Activated T-helper 2 cell treated with anti-CD3 and anti-CD28 coated beads, Interferon-gamma antibody, Interleukin-2, Interleukin-4, amounts not matched to agents 10 μg/mL and 5 μg/mL and 100 μg/mL, durations not matched to agents 14 hours and 24 hours and 36 hours (primary cell): Measurements from ENCODE around the gene DNAJB13. TPM values are rescaled to one million over a fixed set of nuclear protein-coding genes. Genes with fewer than 3 reads are reported as not detected.

ENCODE experiments used
- DNase-seq: peaks from one replicate; pipeline ENCODE4 v3.0.0; 2021; ENCODE audit warnings: low spot score
- H3K27ac Mint-ChIP-seq: one replicate; pipeline ENCODE4 v1.8.0; 2021; ENCODE audit warnings: mixed read lengths
- H3K27me3 Mint-ChIP-seq: one replicate; pipeline ENCODE4 v1.8.0; 2021; ENCODE audit warnings: low read depth, mixed read lengths
- H3K36me3 Mint-ChIP-seq: one replicate; pipeline ENCODE4 v1.8.0; 2021; ENCODE audit warnings: low read depth, mixed read lengths
- H3K4me1 Mint-ChIP-seq: one replicate; pipeline ENCODE4 v1.8.0; 2021; ENCODE audit warnings: low read depth, mixed read lengths
- H3K4me3 Mint-ChIP-seq: one replicate; pipeline ENCODE4 v1.8.0; 2021; ENCODE audit warnings: low read depth, mild to moderate bottlenecking, moderate library complexity, mixed read lengths
- H3K9me3 Mint-ChIP-seq: one replicate; pipeline ENCODE4 v1.8.0; 2021; ENCODE audit warnings: mixed read lengths
- intact Hi-C: fragments of 100-400 bp; cut with micrococcal nuclease; formaldehyde crosslinking; loops from one replicate; pipeline ENCODE4 v1.15.1; 2023
- total RNA-seq: library from RNA; stranded (reverse); gene quantifications from 2 replicates; pipeline ENCODE4 v1.2.3, GENCODE V29; 2022

The DNAJB13 gene
- total RNA-seq, 1 donor from 2014 or later: 0.52 TPM

DNA sequence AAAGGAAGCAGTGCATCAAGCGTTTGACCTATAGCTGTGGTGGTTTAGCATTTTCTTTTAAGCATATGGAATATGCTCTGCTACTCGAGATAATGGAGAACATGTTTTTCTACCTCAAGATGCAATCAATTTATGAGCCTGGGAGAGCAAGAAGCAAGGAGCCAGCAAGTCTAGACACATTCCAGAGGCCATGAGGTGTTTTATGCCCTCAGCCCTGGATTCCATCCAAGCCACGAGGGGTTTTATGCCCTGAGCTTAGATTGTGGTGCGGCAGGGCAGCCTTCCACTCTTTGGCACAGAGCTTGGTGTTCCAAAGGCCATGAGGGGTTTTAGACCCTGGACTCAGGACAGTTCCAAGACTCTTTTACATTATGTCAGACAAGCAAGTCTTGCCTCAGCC is 11.7 kb upstream of the DNAJB13 start:
- Mint-ChIP-seq H3K27ac (no peak overlapping the region), H3K9me3 (peaks cover 6% of the 10 kb centered on the region), H3K27me3 (no peaks in the 10 kb centered on the region), H3K4me1 (peaks cover 2% of the 10 kb centered on the region), H3K36me3 (peaks cover 17% of the 10 kb centered on the region), H3K4me3 (no peak overlapping the region)
- intact Hi-C loops: no loop called here
- no peak for DNase-seq

DNA sequence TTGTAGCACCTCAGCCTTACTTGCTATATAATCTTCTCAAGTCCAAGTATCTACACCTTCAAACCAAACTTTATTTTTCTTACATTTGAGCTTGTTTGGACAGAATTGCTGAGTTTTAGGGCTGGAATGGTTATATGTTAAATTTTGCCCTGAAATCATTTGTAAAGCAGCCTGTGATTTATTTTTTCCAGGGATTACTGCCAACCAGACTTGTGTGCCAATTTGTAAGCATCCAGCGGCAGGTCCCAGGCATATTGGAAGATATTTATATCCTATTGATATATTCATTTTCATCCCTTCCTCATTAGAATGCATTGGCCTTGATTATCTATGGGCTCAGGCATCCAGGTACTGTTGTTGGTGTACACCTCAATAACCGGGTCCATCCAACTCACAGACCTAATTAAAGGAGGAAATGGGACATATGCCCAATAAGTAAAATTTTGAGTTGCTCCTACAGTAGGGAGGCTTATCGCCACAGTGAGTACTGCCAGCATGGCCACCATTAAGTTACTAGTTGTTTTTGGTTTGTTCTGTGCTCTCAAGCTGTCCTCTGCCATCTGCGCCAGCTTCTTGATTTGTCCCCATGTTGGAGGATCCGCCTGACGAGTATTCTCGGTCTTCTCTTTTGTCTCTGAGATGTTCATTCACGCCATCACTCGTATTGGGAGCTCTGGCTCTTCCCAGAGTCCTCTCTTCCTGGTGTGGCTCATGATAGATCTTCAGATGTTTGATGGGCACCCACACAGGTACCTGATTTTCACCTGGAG is 9.8 kb upstream of the DNAJB13 start:
- H3K4me1 Mint-ChIP-seq: peaks cover 2% of the 10 kb centered on the region
- H3K36me3 Mint-ChIP-seq: peaks cover 14% of the 10 kb centered on the region
- no peak overlapping the region for H3K4me3 Mint-ChIP-seq
- no peak overlapping the region for H3K27ac Mint-ChIP-seq
- H3K27me3 Mint-ChIP-seq: no peaks in the 10 kb centered on the region
- intact Hi-C loops: no loop called here
- no peak for DNase-seq
- H3K9me3 Mint-ChIP-seq: peaks cover 6% of the 10 kb centered on the region

DNA sequence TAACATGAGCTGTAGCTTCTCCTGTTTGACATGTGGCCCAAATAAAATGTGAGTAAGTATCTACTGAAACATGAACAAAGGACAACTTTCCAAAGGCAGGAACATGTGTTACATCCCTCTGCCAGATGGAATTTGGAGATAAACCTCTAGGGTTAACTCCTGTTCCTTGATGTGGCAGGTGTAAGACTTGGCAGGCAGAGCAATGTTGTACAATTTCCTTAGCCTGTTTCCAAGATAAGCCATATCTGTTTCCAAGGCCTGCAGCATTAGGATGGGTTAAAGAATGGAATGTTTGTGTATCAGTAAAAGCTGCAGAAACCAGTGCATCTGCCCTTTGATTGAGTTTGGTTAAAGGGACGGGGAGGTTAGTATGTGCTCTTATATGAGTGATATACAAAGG is 8.8 kb upstream of the DNAJB13 start:
- Mint-ChIP-seq H3K36me3 (peaks cover 11% of the 10 kb centered on the region), H3K9me3 (peaks cover 6% of the 10 kb centered on the region), H3K27me3 (no peaks in the 10 kb centered on the region), H3K4me1 (peaks cover 2% of the 10 kb centered on the region), H3K27ac (no peak overlapping the region), H3K4me3 (no peak overlapping the region)
- intact Hi-C loops: no loop called here
- DNase-seq: no peak

DNA sequence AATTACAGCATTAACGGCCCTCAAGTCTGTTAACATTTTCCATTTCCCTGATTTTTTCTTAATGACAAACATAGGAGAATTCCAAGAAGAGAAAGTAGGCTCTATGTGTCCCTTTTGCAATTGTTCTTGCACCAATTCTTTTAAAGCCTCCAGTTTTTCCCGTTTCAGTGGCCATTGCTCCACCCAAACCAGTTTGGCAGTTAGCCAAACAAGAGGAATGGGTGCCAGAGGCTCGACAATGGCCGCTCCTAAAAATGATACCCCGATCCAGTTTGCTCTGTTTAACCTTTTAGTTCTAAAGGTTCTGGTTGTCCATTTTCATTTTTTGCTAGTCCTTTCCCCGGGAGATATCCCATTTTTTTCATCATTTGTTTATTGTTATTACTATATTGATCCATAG is 6.7 kb upstream of the DNAJB13 start:
- Mint-ChIP-seq H3K9me3 (peaks cover 6% of the 10 kb centered on the region), H3K4me3 (no peak overlapping the region), H3K27me3 (no peaks in the 10 kb centered on the region), H3K27ac (no peak overlapping the region), H3K36me3 (peaks cover 6% of the 10 kb centered on the region), H3K4me1 (no peaks in the 10 kb centered on the region)
- DNase-seq: no peak
- intact Hi-C loops: no loop called here

DNA sequence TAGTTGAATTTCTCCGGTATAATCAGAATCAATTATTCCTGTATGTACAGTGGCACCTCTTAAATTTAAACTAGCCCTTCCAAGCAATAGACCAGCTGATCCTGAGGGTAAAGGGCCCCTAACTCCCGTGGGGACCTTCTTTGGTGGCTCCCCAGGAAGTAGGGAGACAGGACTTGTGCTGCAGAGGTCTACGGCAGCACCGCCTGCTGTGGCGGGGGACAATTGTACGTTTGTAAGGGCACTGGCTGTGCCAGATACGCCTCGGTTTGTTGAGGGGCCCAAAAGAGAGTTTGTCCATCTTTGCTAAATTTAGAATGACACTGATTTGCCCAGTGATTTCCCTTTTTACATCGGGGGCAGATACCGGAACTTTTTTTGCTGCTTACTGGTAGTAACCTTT is 5.9 kb upstream of the DNAJB13 start:
- no peak overlapping the region for H3K27ac Mint-ChIP-seq
- peaks cover 6% of the 10 kb centered on the region for H3K36me3 Mint-ChIP-seq
- H3K4me1 Mint-ChIP-seq: no peaks in the 10 kb centered on the region
- no peaks in the 10 kb centered on the region for H3K27me3 Mint-ChIP-seq
- no peak for DNase-seq
- intact Hi-C loops: no loop called here
- H3K9me3 Mint-ChIP-seq: peaks cover 6% of the 10 kb centered on the region
- H3K4me3 Mint-ChIP-seq: no peak overlapping the region

DNA sequence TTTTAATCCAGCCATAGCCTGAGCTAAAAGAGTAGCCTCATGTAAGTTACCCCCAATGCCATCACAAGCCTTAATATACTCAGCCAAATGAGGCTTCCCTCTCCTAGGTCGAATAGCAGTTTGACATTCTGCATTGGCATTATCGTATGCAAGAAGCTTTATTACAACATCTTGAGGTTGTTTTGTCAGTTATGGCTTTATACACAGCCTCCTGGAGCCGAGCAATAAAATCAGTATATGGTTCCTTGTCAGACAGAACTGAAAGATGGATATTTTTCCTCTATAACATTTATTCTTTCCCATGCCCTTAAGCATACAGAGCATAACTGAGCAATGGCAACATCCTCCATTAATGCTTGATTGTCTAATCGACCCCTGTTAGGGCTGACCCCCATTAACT is 5.4 kb upstream of the DNAJB13 start:
- H3K4me3 Mint-ChIP-seq: no peak overlapping the region
- peaks cover 6% of the 10 kb centered on the region for H3K36me3 Mint-ChIP-seq
- H3K27me3 Mint-ChIP-seq: no peaks in the 10 kb centered on the region
- H3K27ac Mint-ChIP-seq: no peak overlapping the region
- H3K9me3 Mint-ChIP-seq: peaks cover 6% of the 10 kb centered on the region
- intact Hi-C loops: no loop called here
- DNase-seq: no peak
- no peaks in the 10 kb centered on the region for H3K4me1 Mint-ChIP-seq

DNA sequence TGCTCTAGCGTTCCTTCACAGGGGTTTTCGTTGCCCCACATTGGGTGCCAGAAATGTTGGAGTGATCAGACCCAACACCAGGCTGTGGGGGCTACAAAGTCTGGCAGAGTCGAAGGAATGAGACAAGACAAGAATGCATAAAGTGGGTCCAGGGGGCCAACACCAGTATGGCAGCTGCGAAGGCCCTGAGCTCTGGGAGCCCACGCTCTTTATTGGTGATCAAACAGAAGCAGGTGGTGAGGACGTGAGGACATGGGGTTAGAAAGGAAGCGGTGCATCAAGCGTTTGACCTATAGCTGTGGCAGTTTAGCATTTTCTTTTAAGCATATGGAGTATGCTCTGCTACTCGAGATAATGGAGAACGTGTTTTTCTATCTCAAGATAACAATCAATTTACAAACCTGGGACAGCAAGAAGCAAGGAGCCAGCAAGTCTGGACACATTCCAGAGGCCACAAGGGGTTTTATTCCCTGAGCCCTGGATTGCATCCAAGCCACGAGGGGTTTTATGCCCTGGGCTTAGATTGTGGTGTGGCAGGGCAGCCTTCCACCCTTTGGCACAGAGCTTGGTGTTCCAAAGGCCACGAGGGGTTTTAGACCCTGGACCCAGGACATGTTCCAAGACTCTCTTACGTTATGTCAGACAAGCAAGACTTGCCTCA is 3.9 kb upstream of the DNAJB13 start:
- Mint-ChIP-seq H3K4me3 (no peak overlapping the region), H3K4me1 (no peaks in the 10 kb centered on the region), H3K36me3 (no peaks in the 10 kb centered on the region), H3K27ac (no peak overlapping the region), H3K9me3 (no peaks in the 10 kb centered on the region), H3K27me3 (no peaks in the 10 kb centered on the region)
- intact Hi-C loops: no loop called here
- no peak for DNase-seq

DNA sequence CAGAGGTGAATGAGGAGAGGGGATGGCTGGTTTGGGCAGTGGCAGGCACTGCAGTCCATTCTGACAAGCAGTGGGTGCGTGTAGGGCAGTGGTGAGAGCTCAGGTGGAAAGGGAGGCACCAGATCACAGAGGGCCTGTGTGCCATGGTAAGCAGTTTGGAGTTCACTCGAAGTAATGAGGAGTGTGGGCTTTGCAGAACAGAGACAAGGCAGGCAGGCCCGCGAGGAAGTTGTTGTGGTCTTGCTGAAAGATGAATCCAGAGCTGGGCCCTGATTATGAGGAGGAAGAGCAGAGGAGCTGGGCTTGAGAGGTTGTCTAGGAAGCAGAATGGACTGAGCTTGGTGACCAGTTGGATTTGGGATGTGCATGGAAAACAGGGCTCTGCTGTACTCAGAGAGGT is 1.6 kb upstream of the DNAJB13 start:
- no peak overlapping the region for H3K27ac Mint-ChIP-seq
- H3K4me1 Mint-ChIP-seq: no peaks in the 10 kb centered on the region
- no peak for DNase-seq
- no peaks in the 10 kb centered on the region for H3K36me3 Mint-ChIP-seq
- H3K9me3 Mint-ChIP-seq: no peaks in the 10 kb centered on the region
- no peaks in the 10 kb centered on the region for H3K27me3 Mint-ChIP-seq
- H3K4me3 Mint-ChIP-seq: no peak overlapping the region
- intact Hi-C loops: no loop called here

DNA sequence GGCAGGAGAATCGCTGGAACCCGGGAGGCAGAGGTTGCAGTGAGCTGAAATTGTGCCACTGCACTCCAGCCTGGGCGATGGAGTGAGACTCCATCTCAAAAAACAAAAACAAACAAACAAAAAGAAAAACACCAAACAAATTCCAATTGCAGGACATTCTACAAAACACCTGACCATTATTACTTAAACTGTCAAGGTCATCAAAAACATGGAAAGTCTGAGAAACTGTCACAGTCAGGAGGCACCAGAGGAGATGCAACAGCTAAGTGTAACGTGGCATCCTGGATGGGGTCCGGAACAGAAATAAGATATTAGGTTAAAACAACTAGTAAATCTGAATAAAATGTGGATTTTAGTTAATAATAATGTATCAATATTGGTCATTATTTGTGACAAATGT is 914 bp upstream of the DNAJB13 start:
- Mint-ChIP-seq H3K36me3 (no peaks in the 10 kb centered on the region), H3K27ac (no peak overlapping the region), H3K4me1 (no peaks in the 10 kb centered on the region), H3K9me3 (no peaks in the 10 kb centered on the region), H3K27me3 (no peaks in the 10 kb centered on the region), H3K4me3 (no peak overlapping the region)
- no peak for DNase-seq
- intact Hi-C loops: no loop called here

DNA sequence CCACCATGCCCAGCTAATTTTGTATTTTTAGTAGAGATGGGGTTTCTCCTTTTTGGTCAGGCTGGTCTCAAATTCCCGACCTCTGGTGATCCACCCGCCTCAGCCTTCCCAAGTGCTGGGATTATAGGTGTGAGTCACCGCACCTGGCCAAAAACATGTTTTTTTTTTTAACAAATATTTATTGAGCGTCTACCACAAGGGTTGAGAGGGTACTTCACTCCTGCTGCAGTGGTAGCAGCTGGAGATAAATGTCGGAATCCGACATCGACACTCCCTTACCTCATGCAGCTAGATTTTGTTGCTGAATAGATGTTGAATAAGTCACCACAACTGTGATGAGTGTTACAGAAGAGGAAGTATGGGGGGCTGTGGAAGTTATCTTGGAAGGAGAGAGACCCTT is 971 bp downstream of the DNAJB13 start:
- Mint-ChIP-seq H3K27ac (no peak overlapping the region), H3K4me1 (peaks cover 2% of the 10 kb centered on the region), H3K9me3 (no peaks in the 10 kb centered on the region), H3K4me3 (no peak overlapping the region), H3K36me3 (no peaks in the 10 kb centered on the region), H3K27me3 (peaks cover 9% of the 10 kb centered on the region)
- intact Hi-C loops: no loop called here
- no peak for DNase-seq

DNA sequence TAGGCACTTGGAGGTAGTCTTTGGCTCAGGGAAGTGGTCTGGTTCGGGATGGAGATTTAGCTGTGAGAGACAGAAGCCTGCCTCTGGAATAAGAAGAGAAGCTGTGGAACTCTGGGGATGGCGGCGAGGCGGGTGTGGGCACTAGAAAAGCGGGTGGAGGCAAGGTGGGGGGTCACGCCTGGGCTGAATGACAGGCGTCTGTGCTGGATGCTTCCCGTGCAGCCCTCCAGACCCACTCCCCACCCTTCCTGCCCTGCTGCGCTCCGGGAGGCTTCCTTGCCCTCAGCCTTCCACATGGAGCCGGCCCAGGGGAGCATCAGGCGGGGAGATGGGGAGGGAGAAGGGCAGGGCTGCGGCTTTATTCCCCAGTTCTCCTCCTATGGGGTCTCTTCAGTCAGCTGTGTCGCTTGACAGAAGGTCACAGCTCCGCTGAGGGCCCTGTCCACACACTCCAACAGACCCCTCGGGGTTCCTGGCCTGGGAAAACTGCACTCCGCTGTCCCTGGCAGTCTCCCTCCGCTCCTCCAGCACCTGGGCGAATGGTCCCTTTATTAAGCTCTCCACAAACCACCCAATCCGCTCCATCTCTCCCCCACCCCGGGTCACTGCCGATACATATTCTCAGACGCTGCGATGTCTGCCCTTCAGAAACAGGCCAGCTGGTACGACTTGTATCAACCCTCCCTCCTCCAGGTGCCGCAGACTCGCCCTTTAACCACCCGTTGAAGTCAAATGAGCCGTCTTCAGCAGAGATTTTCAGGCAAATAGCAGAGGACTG is 6.2 kb downstream of the DNAJB13 start:
- Mint-ChIP-seq H3K9me3 (no peaks in the 10 kb centered on the region), H3K4me1 (peaks cover 3% of the 10 kb centered on the region), H3K4me3 (no peak overlapping the region), H3K36me3 (no peaks in the 10 kb centered on the region), H3K27ac (no peak overlapping the region), H3K27me3 (peaks cover 13% of the 10 kb centered on the region)
- DNase-seq: no peak
- intact Hi-C loops: no loop called here

DNA sequence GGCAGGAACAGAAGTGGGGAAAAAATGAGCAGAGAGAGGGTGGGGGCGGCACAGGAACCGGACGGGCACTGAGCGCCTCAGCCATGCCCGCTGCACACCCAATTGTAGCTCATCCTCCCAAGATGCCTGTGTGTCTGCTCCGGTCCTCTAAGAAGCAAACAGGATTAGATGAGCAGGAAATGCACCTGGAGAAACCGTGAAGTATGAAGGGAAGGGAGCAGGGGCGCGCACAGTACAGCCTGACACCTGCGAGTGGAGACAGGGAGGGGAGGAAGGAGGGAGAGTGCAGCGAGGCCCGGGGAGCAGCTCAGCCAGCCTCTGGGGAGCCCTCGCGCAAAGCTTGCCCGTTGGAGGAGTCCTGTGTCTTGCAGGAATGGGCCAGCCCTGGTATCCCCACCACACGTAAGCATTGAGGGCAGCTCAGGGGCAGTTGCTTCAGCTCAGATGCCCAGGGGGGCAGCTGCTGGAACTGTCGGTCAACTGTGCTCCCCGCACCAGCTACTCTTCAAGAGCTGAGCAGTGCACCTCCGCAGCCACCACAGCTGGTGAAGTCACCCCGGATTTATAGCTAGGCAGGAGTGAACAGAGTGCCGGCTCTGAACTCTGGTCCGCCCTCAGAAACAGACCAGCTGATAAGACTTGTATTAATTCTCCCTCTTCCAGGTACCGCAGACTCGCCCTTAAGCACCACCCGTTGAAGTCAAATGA is 7.0 kb downstream of the DNAJB13 start:
- peaks cover 3% of the 10 kb centered on the region for H3K4me1 Mint-ChIP-seq
- H3K9me3 Mint-ChIP-seq: no peaks in the 10 kb centered on the region
- H3K27ac Mint-ChIP-seq: no peak overlapping the region
- intact Hi-C loops: no loop called here
- peaks cover 13% of the 10 kb centered on the region for H3K27me3 Mint-ChIP-seq
- no peaks in the 10 kb centered on the region for H3K36me3 Mint-ChIP-seq
- DNase-seq: no peak
- no peak overlapping the region for H3K4me3 Mint-ChIP-seq
